Stomach (tissue), 9 donors: ENCODE data around the gene SPOCK2. TPM values are rescaled to one million over a fixed set of nuclear protein-coding genes. Genes with fewer than 3 reads are reported as not detected.
A peak's percentile ranks its signal among the peaks of the same experiment; 100 is the strongest.

Source experiments
- DNase-seq, 2 donors: peaks; one replicate each; pipeline versions ENCODE4 v3.0.0 to v3.0.0-alpha.2; 2013 to 2019
- H3K27ac ChIP-seq, 5 donors: fragments of 200-600 bp in 4 of 5; sonication (generic) in 4 of 5; one replicate each; pipeline ENCODE4 v1.5.1; 2013 to 2019; ENCODE audit warnings: mild to moderate bottlenecking in 1 of 5, moderate library complexity in 1 of 5
- H3K27me3 ChIP-seq, 3 donors: fragments of 200-600 bp; sonication (generic); one replicate each; pipeline ENCODE4 v1.5.1; 2017 to 2019; ENCODE audit warnings: mixed run types in 1 of 3
- H3K36me3 ChIP-seq, 4 donors: fragments of 200-600 bp; sonication (generic); 1 replicate in 3 of 4; 2 replicates in 1 of 4; pipeline ENCODE4 v1.5.1; 2016 to 2019
- H3K4me1 ChIP-seq, 4 donors: fragments of 200-600 bp; sonication (generic); one replicate each; pipeline ENCODE4 v1.5.1; 2016 to 2019
- H3K4me3 ChIP-seq, 4 donors: fragments of 200-600 bp; sonication (generic) in 3 of 4; one replicate each; pipeline ENCODE4 v1.5.1; 2016 to 2019; ENCODE audit warnings: mild to moderate bottlenecking in 1 of 4
- H3K9me3 ChIP-seq, 4 donors: fragments of 200-600 bp; sonication (generic); one replicate each; pipeline ENCODE4 v1.5.1; 2016 to 2019
- CTCF ChIP-seq, 7 experiments: fragments of 450-650 bp in 4 of 7; fragments of 200-600 bp in 3 of 7; sonication (generic) in 3 of 7; IDR thresholded peaks; one replicate each; pipeline ENCODE4 v1.5.1; 2016 to 2019; ENCODE audit warnings: antibody characterized with exemption in 7 of 7, control low read depth in 2 of 7, mild to moderate bottlenecking in 1 of 7
- EP300 ChIP-seq: sonication (generic); formaldehyde crosslinking; IDR thresholded peaks from one replicate; pipeline ENCODE4 v1.6.1; 2017; ENCODE audit warnings: antibody characterized with exemption
- POLR2A ChIP-seq, 4 donors: fragments of 450-650 bp; IDR thresholded peaks; one replicate each; pipeline ENCODE4 v1.6.1; 2016; ENCODE audit warnings: antibody characterized with exemption in 4 of 4, control low read depth in 2 of 4, mild to moderate bottlenecking in 1 of 4, moderate library complexity in 1 of 4
- POLR2AphosphoS5 ChIP-seq, 3 donors: sonication (generic); formaldehyde crosslinking; IDR thresholded peaks; one replicate each; pipeline ENCODE4 v1.6.1; 2016; ENCODE audit warnings: antibody characterized with exemption in 3 of 3
- WGBS, 5 donors: extraction: QIAGEN DNeasy Blood & Tissue Kit in 3 of 5; methylation state at CpG; one replicate each; pipeline versions ENCODE4 v1.1.5 to v1.1.7; 2013 to 2018; 5-methylcytosine and 5-hydroxymethylcytosine counted together
- intact Hi-C: fragments of 100-400 bp; cut with DNase I; formaldehyde crosslinking; loops from one replicate; pipeline ENCODE4 v1.15.1; 2023; ENCODE audit warnings: low total_unique reads
- polyA plus RNA-seq, 3 donors: library from polyadenylated mRNA; stranded (reverse); fragments of 200-250 nt; gene quantifications; one replicate each; pipeline ENCODE4 v1.2.3, GENCODE V29; 2013
- total RNA-seq, 5 donors: library from RNA; depleted of rRNA; stranded (reverse); fragments of >200 nt; gene quantifications; one replicate each; pipeline versions ENCODE4 v1.1.0 to v1.2.3, GENCODE V29; 2014 to 2016
- donor health status: healthy with polysubstance abuse.
- donor health status: Bipolar disorder and iron deficiency.
- donor health status: healthy.

Gene SPOCK2
- total and polyA plus RNA-seq, 8 donors = 1.1 to 31.7 (median 4.2) TPM

DNA sequence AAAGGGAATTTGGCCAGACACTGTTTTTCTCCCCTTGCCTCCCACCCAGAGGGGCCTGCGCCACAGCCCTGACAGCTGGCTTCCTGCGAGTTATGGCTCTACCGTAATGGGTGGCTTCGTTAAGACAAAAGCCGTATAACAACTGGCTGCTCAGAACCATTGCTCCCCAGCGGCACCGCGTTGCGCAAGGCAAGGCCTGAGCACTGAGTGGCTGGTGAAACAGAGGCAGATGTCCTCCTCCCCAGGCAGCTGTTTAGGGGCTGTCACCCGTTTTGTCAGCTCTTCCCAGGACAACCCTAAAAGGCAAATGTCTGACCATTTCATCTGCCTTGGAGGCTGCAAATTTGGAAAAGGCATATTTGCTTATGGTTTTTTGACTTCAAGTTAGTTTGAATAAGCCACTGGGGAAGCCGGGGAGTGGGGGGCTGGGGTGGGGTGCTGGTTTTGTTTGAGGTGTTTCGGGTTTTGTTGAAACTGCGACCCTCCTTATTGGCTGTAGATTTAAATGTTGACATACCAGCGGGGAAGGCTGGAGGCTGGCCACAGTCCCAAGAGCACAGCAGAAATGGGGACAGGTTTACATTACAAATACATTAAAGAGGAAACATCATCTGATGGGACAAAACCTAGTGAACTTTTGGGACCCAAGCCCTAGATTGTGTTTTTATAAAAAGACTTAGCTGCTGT is 681 bp upstream of the SPOCK2 start:
- 23 to 46% (median 41%) methylated on average over 12 to 14 of the region's 14 CpGs for WGBS, 5 donors
- Histone ChIP-seq H3K27ac (peak overlapping the region; percentile 22 to 77 (median 73)), H3K4me1 (peaks cover 27 to 35% (median 31%) of the 10 kb centered on the region in 4 donors), H3K4me3 (peak overlapping the region in 3 of 4 donors; percentile 50 to 58 (median 56)), H3K27me3 (peaks cover 0 to 48% (median 29%) of the 10 kb centered on the region in 3 donors), H3K9me3 (no peaks in the 10 kb centered on the region), H3K36me3 (peaks cover 0 to 14% (median 9%) of the 10 kb centered on the region in 4 donors)
- no peak for TF ChIP-seq POLR2A (IDR thresholded peaks at IDR 0.05)
- no peak for TF ChIP-seq CTCF (IDR thresholded peaks at IDR 0.05)
- intact Hi-C loops = no loop called here
- peak in 1 of 2 donors; percentile 69 for DNase-seq

GRCh38 chr10:72087392-72087968 is 871 bp downstream of the SPOCK2 start:
- peak overlapping the region; percentile 44 to 58 (median 53) for H3K4me3 ChIP-seq
- TF ChIP-seq POLR2AphosphoS5 (IDR thresholded peaks at IDR 0.05) = no peak
- TF ChIP-seq EP300 = no peak
- TF ChIP-seq CTCF (IDR thresholded peaks at IDR 0.05) = no peak
- TF ChIP-seq POLR2A (IDR thresholded peaks at IDR 0.05) = no peak
- intact Hi-C loops = no loop called here
- 1 to 7% (median 2%) methylated on average over 6 to 50 of the region's 50 CpGs for WGBS, 5 donors
- no peaks in the 10 kb centered on the region for H3K9me3 ChIP-seq
- H3K4me1 ChIP-seq = peaks cover 27 to 35% (median 31%) of the 10 kb centered on the region in 4 donors
- H3K36me3 ChIP-seq = peaks cover 0 to 8% (median 3%) of the 10 kb centered on the region in 4 donors
- peaks cover 0 to 48% (median 29%) of the 10 kb centered on the region in 3 donors for H3K27me3 ChIP-seq
- peak in 1 of 2 donors; percentile 70 for DNase-seq
- peak overlapping the region; percentile 61 to 77 (median 73) for H3K27ac ChIP-seq

- peak overlapping the region; percentile 61 to 77 (median 73) for H3K27ac ChIP-seq
- H3K36me3 ChIP-seq = peaks cover 0 to under 1% (median 0%) of the 10 kb centered on the region in 4 donors
- TF ChIP-seq POLR2AphosphoS5 (IDR thresholded peaks at IDR 0.05) = no peak
- no peak for TF ChIP-seq EP300
- TF ChIP-seq POLR2A (IDR thresholded peaks at IDR 0.05) = no peak
- no peak for TF ChIP-seq CTCF (IDR thresholded peaks at IDR 0.05)
- H3K4me1 ChIP-seq = peaks cover 27 to 42% (median 31%) of the 10 kb centered on the region in 4 donors
- DNase-seq = peak in 1 of 2 donors; percentile 74
- H3K27me3 ChIP-seq = peaks cover 0 to 48% (median 29%) of the 10 kb centered on the region in 3 donors
- H3K9me3 ChIP-seq = no peaks in the 10 kb centered on the region
- peak overlapping the region; percentile 44 to 58 (median 53) for H3K4me3 ChIP-seq
- WGBS, 5 donors = 40 to 83% (median 54%) methylated on average over 30 to 61 of the region's 61 CpGs
- intact Hi-C loops = no loop called here
Measured at GRCh38 chr10:72086466-72087391, 1.6 kb downstream of the SPOCK2 start.
